Measurements from ENCODE around the gene GALP. TPM values are rescaled to one million over a fixed set of nuclear protein-coding genes. Genes with fewer than 3 reads are reported as not detected.
"Not testable (repeated sequence)": the region's sequence is repeated elsewhere in the genome, so short reads cannot be mapped to it uniquely, and the experiment has no call there.

GALP gene
- total and polyA plus RNA-seq, 4 donors, result 0.08 to 0.63 TPM; not detected in 2

- 89% methylated on average over 12 of the region's 12 CpGs for WGBS
- TF ChIP-seq ZBTB33 (IDR thresholded peaks at IDR 0.05), result no peak
- TF ChIP-seq FOXA2 (IDR thresholded peaks at IDR 0.05), result no peak
- no peak for TF ChIP-seq CTCF (IDR thresholded peaks at IDR 0.05; ENCODE audit: low read depth, low read length, missing input control)
- TF ChIP-seq NR2F2 (IDR thresholded peaks at IDR 0.05), result no peak
- TF ChIP-seq REST (IDR thresholded peaks at IDR 0.05), result no peak
- no peak for TF ChIP-seq FOXA1 (IDR thresholded peaks at IDR 0.05)
- TF ChIP-seq JUND (IDR thresholded peaks at IDR 0.05), result no peak
- TF ChIP-seq TAF1 (conservative IDR thresholded peaks at IDR 0.05), result no peak
- TF ChIP-seq YY1 (IDR thresholded peaks at IDR 0.05), result no peak
- TF ChIP-seq EGR1 (IDR thresholded peaks at IDR 0.05; ENCODE audit: low read depth in 2 of 2), result no peak
- TF ChIP-seq GABPA (IDR thresholded peaks at IDR 0.05 in 1 of 2, conservative IDR thresholded peaks at IDR 0.05 in 1 of 2), result no peak
- no peak for TF ChIP-seq HNF4A (conservative IDR thresholded peaks at IDR 0.05)
- no peak for TF ChIP-seq ATF3 (IDR thresholded peaks at IDR 0.05)
- no peak for TF ChIP-seq HNF4G (IDR thresholded peaks at IDR 0.05)
- TF ChIP-seq MAX (IDR thresholded peaks at IDR 0.05), result no peak
- TF ChIP-seq RAD21 (IDR thresholded peaks at IDR 0.05), result no peak
- no peak for TF ChIP-seq RXRA (IDR thresholded peaks at IDR 0.05)
- TF ChIP-seq SP1 (IDR thresholded peaks at IDR 0.05), result no peak
- no peak overlapping the region for H3K9ac ChIP-seq (ENCODE audit: low read depth in 1 of 2, low read length in 2 of 2)
- H3K9me3 ChIP-seq (ENCODE audit: control insufficient read depth in 4 of 4, low read length in 3 of 4), result no peaks in the 10 kb centered on the region
- H3K4me1 ChIP-seq (ENCODE audit: control insufficient read depth in 4 of 4, insufficient read depth in 4 of 4, low read length in 3 of 4), result no peaks in the 10 kb centered on the region
- no peaks in the 10 kb centered on the region for H3K27me3 ChIP-seq (ENCODE audit: control insufficient read depth in 4 of 4, insufficient read depth in 4 of 4, low read length in 3 of 4)
- no peak for DNase-seq (ENCODE audit: low spot score)
- H3K27ac ChIP-seq (ENCODE audit: low read depth in 1 of 2, low read length in 2 of 2), result no peak overlapping the region
- no peak overlapping the region for H3K4me3 ChIP-seq (ENCODE audit: low read depth in 1 of 3, low read length in 3 of 3)
- H3K36me3 ChIP-seq (ENCODE audit: control insufficient read depth in 4 of 4, insufficient read depth in 3 of 4, low read depth in 1 of 4, low read length in 3 of 4), result no peaks in the 10 kb centered on the region
Measured at GRCh38 chr19:56193981-56194640, 18.3 kb downstream of the GALP start.

GRCh38 chr19:56197646-56198045 is 21.8 kb downstream of the GALP start, which contains the start of gene ZSCAN5B:
ZSCAN5B (minus strand) TSS chr19:56197783; CDS start chr19:56193052, 4,731 bp downstream.
- not testable (repeated sequence) for DNase-seq (ENCODE audit: low spot score); H3K9me3 ChIP-seq (ENCODE audit: control insufficient read depth in 4 of 4, low read length in 3 of 4); H3K4me3 ChIP-seq (ENCODE audit: low read depth in 1 of 3, low read length in 3 of 3); H3K36me3 ChIP-seq (ENCODE audit: control insufficient read depth in 4 of 4, insufficient read depth in 3 of 4, low read depth in 1 of 4, low read length in 3 of 4); H3K27me3 ChIP-seq (ENCODE audit: control insufficient read depth in 4 of 4, insufficient read depth in 4 of 4, low read length in 3 of 4); H3K27ac ChIP-seq (ENCODE audit: low read depth in 1 of 2, low read length in 2 of 2); H3K9ac ChIP-seq (ENCODE audit: low read depth in 1 of 2, low read length in 2 of 2)
- H3K4me1 ChIP-seq (ENCODE audit: control insufficient read depth in 4 of 4, insufficient read depth in 4 of 4, low read length in 3 of 4), result peaks cover 0 to 10% (median 8%) of the 10 kb centered on the region in 4 donors
- 92% methylated on average over 23 of the region's 23 CpGs for WGBS
